H1 (cell line): ENCODE data around the gene RNF186. TPM values are rescaled to one million over a fixed set of nuclear protein-coding genes. Genes with fewer than 3 reads are reported as not detected.

ENCODE experiments used
- SP1 ChIP-seq: IDR thresholded peaks from 2 replicates; pipeline ENCODE4 v1.6.1; 2011; ENCODE audit warnings: low read depth, low read length
- polyA plus RNA-seq, 7 experiments: library from polyadenylated mRNA; depleted of rRNA in 3 of 7; stranded (reverse) in 5 of 7; unstranded in 2 of 7; fragments of >200 nt in 5 of 7; fragments of 200-250 nt in 2 of 7; gene quantifications; 1 replicate in 5 of 7; 2 replicates in 1 of 7; 4 replicates in 1 of 7; pipeline versions ENCODE4 v1.2.1 to v1.2.3, GENCODE V29; 2011 to 2013; ENCODE audit warnings: missing spikeins in 2 of 7, mixed read lengths in 2 of 7
- total RNA-seq: library from RNA; stranded (reverse); fragmentation: NEBNext Ultra II Directional; extraction: Animal tissue kit (Norgen Biotek cat#: 25700); gene quantifications from 2 replicates; pipeline ENCODE4 v1.2.1, GENCODE V29; 2021

The RNF186 gene
- total and polyA plus RNA-seq, 2 of the 8 experiments (the other 6 are each of a cell fraction or from before 2014, with no cell fraction given), result not detected

GRCh38 chr1:19846338-19846737 lies 31.3 kb upstream of the RNF186 start (continued):
- no peak for TF ChIP-seq SP1
